IMR-90 (cell line): ENCODE results near the gene ADCY4. TPM values are rescaled to one million over a fixed set of nuclear protein-coding genes. Genes with fewer than 3 reads are reported as not detected.

ENCODE experiments used
- ATAC-seq: fragments of 200-7000 bp; cut with Tn5 transposase; 2 replicates; pipeline ENCODE4 v1.9.1; 2020; ENCODE audit warnings: low read depth, mild to moderate bottlenecking, moderate library complexity
- BruUV-seq: library from RNA; stranded (reverse); fragments of 400-500 nt; replicated peaks from 2 replicates; lab custom pipeline; 2021; lab: Mats Ljungman, UMichigan
- CTCF ChIA-PET: fragments of 300-600 bp; formaldehyde crosslinking; extraction: SDS; loops from one replicate; lab custom pipeline; 2021; ENCODE audit warnings: antibody characterized with exemption; lab: Yijun Ruan, JAX
- POLR2A ChIA-PET: fragments of 300-600 bp; sonication (Branson Sonifier 250); formaldehyde crosslinking; loops from one replicate; lab custom pipeline; 2022; ENCODE audit warnings: antibody characterized with exemption; ENCODE audit not compliant: unreplicated experiment; lab: Charles Lee
- DNase-seq: peaks from one replicate; pipeline ENCODE4 v3.0.0; 2013
- H2AFZ ChIP-seq: replicated peaks from 2 replicates; pipeline ENCODE3; 2013; ENCODE audit warnings: low read length, mild to moderate bottlenecking; ENCODE audit not compliant: poor library complexity
- H2AK5ac ChIP-seq: 2 replicates; pipeline ENCODE4 v1.6.1; 2013; ENCODE audit warnings: low read depth, low read length, inconsistent platforms
- H2AK9ac ChIP-seq: replicated peaks from 2 replicates; pipeline ENCODE3; 2013; ENCODE audit warnings: mild to moderate bottlenecking, low read depth, low read length, moderate library complexity; ENCODE audit not compliant: poor library complexity
- H2BK120ac ChIP-seq: 2 replicates; pipeline ENCODE4 v1.6.1; 2013; ENCODE audit warnings: low read depth, low read length, inconsistent platforms
- H2BK15ac ChIP-seq: 3 replicates; pipeline ENCODE4 v1.6.1; 2013; ENCODE audit warnings: low read depth, low read length, inconsistent platforms
- H2BK20ac ChIP-seq: 2 replicates; pipeline ENCODE4 v1.6.1; 2013; ENCODE audit warnings: low read depth, mild to moderate bottlenecking, inconsistent platforms, low read length, moderate library complexity
- H2BK5ac ChIP-seq: 2 replicates; pipeline ENCODE4 v1.6.1; 2013; ENCODE audit warnings: mild to moderate bottlenecking, low read depth, low read length, inconsistent platforms; ENCODE audit not compliant: poor library complexity, severe bottlenecking
- H3K14ac ChIP-seq: replicated peaks from 2 replicates; pipeline ENCODE4 v1.6.1; 2013; ENCODE audit warnings: low read depth, low read length, inconsistent platforms
- H3K18ac ChIP-seq: 2 replicates; pipeline ENCODE4 v1.6.1; 2013; ENCODE audit warnings: low read depth, low read length, control low read depth
- H3K23ac ChIP-seq: 2 replicates; pipeline ENCODE4 v1.6.1; 2013; ENCODE audit warnings: low read depth, low read length, inconsistent platforms
- H3K27ac ChIP-seq: 2 replicates; pipeline ENCODE4 v1.5.1; 2013; ENCODE audit warnings: mild to moderate bottlenecking, control low read depth, low read length; ENCODE audit not compliant: insufficient read depth
- H3K27me3 ChIP-seq: 2 replicates; pipeline ENCODE4 v1.6.1; 2013; ENCODE audit warnings: low read length; ENCODE audit not compliant: control insufficient read depth, insufficient read depth
- H3K36me3 ChIP-seq: 2 replicates; pipeline ENCODE4 v1.6.1; 2013; ENCODE audit warnings: low read length, mixed read lengths; ENCODE audit not compliant: control insufficient read depth, insufficient read depth
- H3K4ac ChIP-seq: 2 replicates; pipeline ENCODE4 v1.6.1; 2013; ENCODE audit warnings: low read depth, low read length, inconsistent platforms
- H3K4me1 ChIP-seq: 2 replicates; pipeline ENCODE4 v1.6.1; 2013; ENCODE audit warnings: low read length, mixed read lengths; ENCODE audit not compliant: control insufficient read depth, insufficient read depth
- H3K4me2 ChIP-seq: 2 replicates; pipeline ENCODE4 v1.6.1; 2013; ENCODE audit warnings: low read depth, mild to moderate bottlenecking, control low read depth, low read length, moderate library complexity
- H3K4me3 ChIP-seq: 2 replicates; pipeline ENCODE4 v1.5.1; 2013; ENCODE audit warnings: low read depth, mild to moderate bottlenecking, control low read depth, low read length, moderate library complexity; ENCODE audit not compliant: insufficient read depth
- H3K56ac ChIP-seq: 2 replicates; pipeline ENCODE4 v1.6.1; 2013; ENCODE audit warnings: low read length, inconsistent platforms; ENCODE audit not compliant: insufficient read depth; ENCODE audit errors: extremely low read depth
- H3K79me1 ChIP-seq, 2 experiments: 2 replicates each; pipeline ENCODE4 v1.6.1; 2013; ENCODE audit warnings: low read length in 2 of 2, inconsistent platforms in 1 of 2, low read depth in 1 of 2
- H3K9ac ChIP-seq: 2 replicates; pipeline ENCODE4 v1.6.1; 2013; ENCODE audit warnings: low read depth, low read length, control low read depth
- H3K9me1 ChIP-seq: 2 replicates; pipeline ENCODE4 v1.6.1; 2013; ENCODE audit warnings: low read length, inconsistent platforms; ENCODE audit not compliant: insufficient read depth
- H3K9me3 ChIP-seq: 2 replicates; pipeline ENCODE4 v1.6.1; 2013; ENCODE audit warnings: low read length; ENCODE audit not compliant: control insufficient read depth, insufficient read depth
- H4K20me1 ChIP-seq: 2 replicates; pipeline ENCODE4 v1.6.1; 2013; ENCODE audit warnings: low read length, inconsistent platforms; ENCODE audit not compliant: insufficient read depth
- H4K5ac ChIP-seq: 2 replicates; pipeline ENCODE4 v1.6.1; 2013; ENCODE audit warnings: mild to moderate bottlenecking, low read depth, low read length, control low read depth
- H4K8ac ChIP-seq, 2 experiments: 2 replicates each; pipeline ENCODE4 v1.6.1; 2013; ENCODE audit warnings: low read depth in 2 of 2, low read length in 2 of 2, control low read depth in 1 of 2, inconsistent platforms in 1 of 2
- H4K91ac ChIP-seq: 2 replicates; pipeline ENCODE4 v1.6.1; 2013; ENCODE audit warnings: low read depth, low read length, inconsistent platforms; ENCODE audit not compliant: insufficient read depth
- BHLHE40 ChIP-seq: fragments of 150-350 bp; IDR thresholded peaks from 2 replicates; pipeline ENCODE4 v1.6.1; 2016; ENCODE audit warnings: mild to moderate bottlenecking, low read depth, low read length
- CEBPB ChIP-seq: IDR thresholded peaks from 2 replicates; pipeline ENCODE4 v1.6.1; 2012; ENCODE audit warnings: low read depth, low read length, improper control_type of control experiment
- CHD1 ChIP-seq: IDR thresholded peaks from 2 replicates; pipeline ENCODE4 v1.6.1; 2012; ENCODE audit warnings: low read depth, low read length, improper control_type of control experiment
- FOS ChIP-seq: fragments of 150-350 bp; IDR thresholded peaks from 2 replicates; pipeline ENCODE4 v1.6.1; 2016; ENCODE audit warnings: low read depth, low read length
- MAFK ChIP-seq: IDR thresholded peaks from 2 replicates; pipeline ENCODE4 v1.6.1; 2012; ENCODE audit warnings: low read depth, low read length, improper control_type of control experiment
- MAZ ChIP-seq: IDR thresholded peaks from 2 replicates; pipeline ENCODE4 v1.6.1; 2012; ENCODE audit warnings: low read depth, mild to moderate bottlenecking, low read length, improper control_type of control experiment, moderate library complexity, borderline replicate concordance
- MXI1 ChIP-seq: IDR thresholded peaks from 2 replicates; pipeline ENCODE4 v1.6.1; 2012; ENCODE audit warnings: low read depth, mild to moderate bottlenecking, low read length, moderate library complexity, borderline replicate concordance
- NFE2L2 ChIP-seq: fragments of 150-350 bp; IDR thresholded peaks from 2 replicates; pipeline ENCODE4 v1.6.1; 2016; ENCODE audit warnings: low read depth, mild to moderate bottlenecking, low read length
- POLR2A ChIP-seq: IDR thresholded peaks from 2 replicates; pipeline ENCODE4 v1.6.1; 2012; ENCODE audit warnings: mild to moderate bottlenecking, low read depth, low read length
- RAD21 ChIP-seq: IDR thresholded peaks from 2 replicates; pipeline ENCODE4 v1.6.1; 2012; ENCODE audit warnings: low read length, improper control_type of control experiment
- RCOR1 ChIP-seq: IDR thresholded peaks from 2 replicates; pipeline ENCODE4 v1.6.1; 2012; ENCODE audit warnings: mild to moderate bottlenecking, low read length, improper control_type of control experiment; ENCODE audit not compliant: insufficient replicate concordance
- RFX5 ChIP-seq: IDR thresholded peaks from 2 replicates; pipeline ENCODE4 v1.8.0; 2012; ENCODE audit warnings: low read depth, mild to moderate bottlenecking, low read length, moderate library complexity
- SMC3 ChIP-seq: fragments of 150-350 bp; IDR thresholded peaks from 2 replicates; pipeline ENCODE4 v1.6.1; 2016; ENCODE audit warnings: low read depth, mild to moderate bottlenecking, antibody characterized with exemption, low read length, moderate library complexity
- USF2 ChIP-seq: fragments of 150-350 bp; IDR thresholded peaks from 2 replicates; pipeline ENCODE4 v1.6.1; 2017; ENCODE audit warnings: mild to moderate bottlenecking, antibody characterized with exemption, low read length, low read depth
- WGBS, 2 experiments: methylation state at CpG; one replicate each; pipeline versions ENCODE4 v1.1.5 to v1.1.7; 2013; ENCODE audit warnings: missing lambda C conversion rate in 2 of 2; ENCODE audit not compliant: insufficient read length in 1 of 2; ENCODE audit errors: extremely low coverage in 2 of 2; 5-methylcytosine and 5-hydroxymethylcytosine counted together
- dilution Hi-C: fragments of 300-500 bp; cut with HindIII; formaldehyde crosslinking; loops from one replicate; pipeline ENCODE4 v1.14.3; 2018; ENCODE audit warnings: low sequenced_read_pairs; ENCODE audit not compliant: unreplicated experiment
- in situ Hi-C: fragments of 300-500 bp; cut with MboI; formaldehyde crosslinking; loops from 3 replicates; pipeline ENCODE4 v1.14.3; 2019; ENCODE audit warnings: low sequenced_read_pairs, inconsistent platforms, mixed read lengths
- intact Hi-C: fragments of 100-400 bp; cut with micrococcal nuclease; formaldehyde crosslinking; loops from 2 replicates; pipeline ENCODE4 v1.10.0; 2022
- polyA plus RNA-seq, 3 experiments: library from polyadenylated mRNA; depleted of rRNA; stranded (reverse); fragments of >200 nt; gene quantifications; 2 replicates each; pipeline ENCODE4 v1.2.3, GENCODE V29; 2012; ENCODE audit warnings: low replicate concordance in 1 of 3
- total RNA-seq: library from RNA; depleted of rRNA; stranded (reverse); fragments of >200 nt; gene quantifications from 2 replicates; pipeline ENCODE4 v1.2.3, GENCODE V29; 2012
- TF ChIP-seq, protein P1 (sequence below): conservative IDR thresholded peaks from 2 replicates; pipeline ENCODE4 v1.5.1; 2012; ENCODE audit warnings: mild to moderate bottlenecking, low read depth, low read length, improper control_type of control experiment
- TF ChIP-seq, protein P2 (sequence below): fragments of 150-350 bp; IDR thresholded peaks from 2 replicates; pipeline ENCODE4 v1.6.1; 2016; ENCODE audit warnings: low read depth, mild to moderate bottlenecking, low read length, moderate library complexity, borderline replicate concordance

The ADCY4 gene
- total and polyA plus RNA-seq, 2 of the 4 experiments (the other 2 are of a cell fraction) = not detected

DNA sequence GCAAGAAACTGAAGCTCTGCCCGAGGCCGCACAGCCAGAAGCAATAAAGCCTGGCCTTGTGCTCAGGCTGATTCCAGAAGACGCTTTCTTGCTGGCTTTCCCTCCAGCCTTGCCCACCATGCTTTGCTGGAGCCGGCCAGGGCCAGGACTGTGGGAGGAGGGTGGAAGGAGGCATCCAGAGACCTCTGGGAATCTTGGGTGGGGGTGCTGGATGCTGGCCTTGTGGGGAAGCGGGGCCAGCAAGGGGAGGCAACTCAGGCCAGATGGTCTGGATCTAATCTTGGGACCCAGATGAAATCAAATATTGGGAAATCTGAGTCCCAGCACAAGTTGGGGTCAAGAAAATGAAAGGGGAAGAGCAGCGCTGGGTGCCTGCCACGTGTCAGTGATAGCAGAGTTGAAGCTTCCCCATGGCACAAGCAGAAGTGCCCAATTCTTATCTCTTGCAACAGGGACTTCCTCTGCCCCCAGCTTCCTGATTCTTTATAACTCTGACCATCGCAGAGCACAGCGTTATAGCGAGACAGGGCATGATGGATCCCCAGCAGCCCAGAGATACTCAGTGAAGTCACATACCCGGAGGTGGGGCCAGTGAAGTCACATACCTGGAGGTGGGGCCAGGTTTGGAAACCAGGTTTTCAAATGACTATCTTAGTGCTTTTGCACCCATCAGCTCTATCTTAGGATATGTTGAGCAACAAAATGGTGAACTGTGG, 57.1 kb downstream of the ADCY4 start:
- dilution Hi-C loops (no loop called here), in situ Hi-C loops (no loop called here), intact Hi-C loops (no loop called here)
- Histone ChIP-seq H2BK120ac (no peak overlapping the region), H3K23ac (no peak overlapping the region), H2BK15ac (no peak overlapping the region), H4K91ac (no peak overlapping the region), H3K4ac (no peak overlapping the region), H3K27me3 (no peaks in the 10 kb centered on the region), H3K4me3 (no peak overlapping the region), H2AK9ac (peak overlapping the region; percentile 60), H3K79me1 (peaks cover 3 to 14% of the 10 kb centered on the region in 2 experiments), H3K18ac (no peak overlapping the region), H3K9me1 (no peaks in the 10 kb centered on the region; the same call in 1 of the 2 replicates), H2BK5ac (no peak overlapping the region), H3K36me3 (no peaks in the 10 kb centered on the region), H2AFZ (no peak overlapping the region), H3K14ac (no peak overlapping the region), H4K20me1 (no peaks in the 10 kb centered on the region), H3K4me2 (no peak overlapping the region), H4K5ac (no peak overlapping the region), H3K27ac (no peak overlapping the region), H4K8ac (no peak overlapping the region), H3K4me1 (no peaks in the 10 kb centered on the region; the same call in 1 of the 2 replicates), H3K9me3 (no peaks in the 10 kb centered on the region), H3K9ac (no peak overlapping the region), H3K56ac (no peak overlapping the region), H2AK5ac (no peak overlapping the region), H2BK20ac (no peak overlapping the region)
- 88% methylated on average over 3 of the region's 11 CpGs; no CpG with 5 or more reads in 1 of the 2 experiments for WGBS, 2 experiments
- ChIA-PET CTCF (no interaction called here), POLR2A (no interaction called here)
- BruUV-seq = no TSS peak
- TF ChIP-seq RFX5 (no peak), USF2 (no peak), CEBPB (no peak), CHD1 (no peak), RCOR1 (no peak), MXI1 (no peak), RAD21 (no peak), FOS (no peak), MAFK (no peak), POLR2A (no peak), NFE2L2 (no peak), MAZ (no peak), SMC3 (no peak), BHLHE40 (no peak)
- TF ChIP-seq, protein P1, sequence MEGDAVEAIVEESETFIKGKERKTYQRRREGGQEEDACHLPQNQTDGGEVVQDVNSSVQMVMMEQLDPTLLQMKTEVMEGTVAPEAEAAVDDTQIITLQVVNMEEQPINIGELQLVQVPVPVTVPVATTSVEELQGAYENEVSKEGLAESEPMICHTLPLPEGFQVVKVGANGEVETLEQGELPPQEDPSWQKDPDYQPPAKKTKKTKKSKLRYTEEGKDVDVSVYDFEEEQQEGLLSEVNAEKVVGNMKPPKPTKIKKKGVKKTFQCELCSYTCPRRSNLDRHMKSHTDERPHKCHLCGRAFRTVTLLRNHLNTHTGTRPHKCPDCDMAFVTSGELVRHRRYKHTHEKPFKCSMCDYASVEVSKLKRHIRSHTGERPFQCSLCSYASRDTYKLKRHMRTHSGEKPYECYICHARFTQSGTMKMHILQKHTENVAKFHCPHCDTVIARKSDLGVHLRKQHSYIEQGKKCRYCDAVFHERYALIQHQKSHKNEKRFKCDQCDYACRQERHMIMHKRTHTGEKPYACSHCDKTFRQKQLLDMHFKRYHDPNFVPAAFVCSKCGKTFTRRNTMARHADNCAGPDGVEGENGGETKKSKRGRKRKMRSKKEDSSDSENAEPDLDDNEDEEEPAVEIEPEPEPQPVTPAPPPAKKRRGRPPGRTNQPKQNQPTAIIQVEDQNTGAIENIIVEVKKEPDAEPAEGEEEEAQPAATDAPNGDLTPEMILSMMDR = no peak
- TF ChIP-seq, protein P2, sequence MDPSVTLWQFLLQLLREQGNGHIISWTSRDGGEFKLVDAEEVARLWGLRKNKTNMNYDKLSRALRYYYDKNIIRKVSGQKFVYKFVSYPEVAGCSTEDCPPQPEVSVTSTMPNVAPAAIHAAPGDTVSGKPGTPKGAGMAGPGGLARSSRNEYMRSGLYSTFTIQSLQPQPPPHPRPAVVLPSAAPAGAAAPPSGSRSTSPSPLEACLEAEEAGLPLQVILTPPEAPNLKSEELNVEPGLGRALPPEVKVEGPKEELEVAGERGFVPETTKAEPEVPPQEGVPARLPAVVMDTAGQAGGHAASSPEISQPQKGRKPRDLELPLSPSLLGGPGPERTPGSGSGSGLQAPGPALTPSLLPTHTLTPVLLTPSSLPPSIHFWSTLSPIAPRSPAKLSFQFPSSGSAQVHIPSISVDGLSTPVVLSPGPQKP = no peak
- no peak for ATAC-seq
- DNase-seq = no peak
